GM23248 (cell line): ENCODE measurements around the gene RALGAPB. TPM values are rescaled to one million over a fixed set of nuclear protein-coding genes. Genes with fewer than 3 reads are reported as not detected.
A peak's percentile ranks its signal among the peaks of the same experiment; 100 is the strongest.

Experiments used
- DNase-seq: peaks from one replicate; pipeline ENCODE4 v3.0.0-alpha.2; 2015
- H2AFZ ChIP-seq: fragments of 200-600 bp; sonication (generic); 2 replicates; pipeline ENCODE4 v1.6.1; 2016; ENCODE audit warnings: antibody characterized with exemption
- H3F3A ChIP-seq: fragments of 200-600 bp; sonication (generic); 2 replicates; pipeline ENCODE4 v1.6.1; 2016; ENCODE audit warnings: mild to moderate bottlenecking, antibody characterized with exemption, mixed run types; ENCODE audit not compliant: insufficient read depth
- H3K27ac ChIP-seq: fragments of 200-600 bp; sonication (generic); 2 replicates; pipeline ENCODE4 v1.5.1; 2016; ENCODE audit warnings: mild to moderate bottlenecking
- H3K27me3 ChIP-seq: fragments of 200-600 bp; sonication (generic); replicated peaks from 2 replicates; pipeline ENCODE4 v1.6.1; 2016; ENCODE audit warnings: mild to moderate bottlenecking; ENCODE audit not compliant: insufficient read depth
- H3K36me3 ChIP-seq: fragments of 200-600 bp; sonication (generic); 2 replicates; pipeline ENCODE4 v1.6.1; 2016; ENCODE audit warnings: low read depth, mild to moderate bottlenecking
- H3K4me1 ChIP-seq: fragments of 200-600 bp; sonication (generic); 2 replicates; pipeline ENCODE4 v1.6.1; 2016; ENCODE audit warnings: mild to moderate bottlenecking; ENCODE audit not compliant: insufficient read depth
- H3K4me2 ChIP-seq: fragments of 200-600 bp; sonication (generic); one replicate; pipeline ENCODE4 v1.6.1; 2016; ENCODE audit warnings: mild to moderate bottlenecking; ENCODE audit not compliant: unreplicated experiment
- H3K4me3 ChIP-seq: fragments of 200-600 bp; sonication (generic); 2 replicates; pipeline ENCODE4 v1.5.1; 2016; ENCODE audit warnings: mild to moderate bottlenecking
- H3K79me2 ChIP-seq: fragments of 200-600 bp; sonication (generic); 2 replicates; pipeline ENCODE4 v1.6.1; 2016; ENCODE audit warnings: mild to moderate bottlenecking; ENCODE audit not compliant: insufficient read depth
- H3K9ac ChIP-seq: fragments of 200-600 bp; sonication (generic); 2 replicates; pipeline ENCODE4 v1.6.1; 2016; ENCODE audit warnings: mild to moderate bottlenecking
- H3K9me2 ChIP-seq: fragments of 200-600 bp; sonication (generic); 2 replicates; pipeline ENCODE4 v1.6.1; 2016; ENCODE audit warnings: mixed run types, mild to moderate bottlenecking, moderate library complexity; ENCODE audit not compliant: insufficient read depth
- H3K9me3 ChIP-seq: fragments of 200-600 bp; sonication (generic); one replicate; pipeline ENCODE4 v1.6.1; 2017; ENCODE audit warnings: low read depth
- H4K20me1 ChIP-seq: fragments of 200-600 bp; sonication (generic); 2 replicates; pipeline ENCODE4 v1.6.0; 2016; ENCODE audit not compliant: insufficient read depth
- EZH2 ChIP-seq: fragments of 200-600 bp; sonication (generic); IDR thresholded peaks from 2 replicates; pipeline ENCODE4 v1.6.1; 2018; ENCODE audit warnings: antibody characterized with exemption, mild to moderate bottlenecking; ENCODE audit not compliant: insufficient read depth, poor library complexity, severe bottlenecking
- EZH2phosphoT487 ChIP-seq: fragments of 200-600 bp; sonication (generic); IDR thresholded peaks from 2 replicates; pipeline ENCODE4 v1.6.1; 2018; ENCODE audit warnings: antibody characterized with exemption, moderate library complexity, mild to moderate bottlenecking, low read depth; ENCODE audit not compliant: insufficient read depth
- WGBS, 2 experiments: methylation state at CpG; one replicate each; pipeline ENCODE4 v1.1.6; 2015 to 2017; ENCODE audit warnings: low lambda C conversion rate in 2 of 2, low coverage in 1 of 2; ENCODE audit errors: missing lambda C conversion rate in 2 of 2; 5-methylcytosine and 5-hydroxymethylcytosine counted together
- in situ Hi-C: fragments of 300-500 bp; cut with MboI; formaldehyde crosslinking; loops from 2 replicates; pipeline ENCODE4 v1.15.0; 2020
- polyA plus RNA-seq: library from polyadenylated mRNA; unstranded; fragments of >200 nt; fragmentation: Nextera tagmentation; extraction: Ambion mirVana; gene quantifications from 2 replicates; pipeline ENCODE4 v1.2.1, GENCODE V29; 2016
- total RNA-seq: library from RNA; depleted of rRNA; stranded (reverse); fragments of >200 nt; shearing (Covaris generic); gene quantifications from 2 replicates; pipeline ENCODE4 v1.2.3, GENCODE V29; 2014

Gene RALGAPB
- total and polyA plus RNA-seq, 2 experiments from 2014 or later = 9.8 to 20.2 TPM

- H3K27ac ChIP-seq = no peak overlapping the region
- H3K4me3 ChIP-seq = no peak overlapping the region
- H3K79me2 ChIP-seq = no peaks in the 10 kb centered on the region
- H3F3A ChIP-seq = no peaks in the 10 kb centered on the region
- no peaks in the 10 kb centered on the region for H3K9me2 ChIP-seq
- no peak overlapping the region for H3K9ac ChIP-seq
- peaks cover 8% of the 10 kb centered on the region; the same call in 1 of the 2 replicates for H3K4me1 ChIP-seq
- peaks cover 37% of the 10 kb centered on the region for H3K27me3 ChIP-seq
- no peak overlapping the region for H3K4me2 ChIP-seq
- no peaks in the 10 kb centered on the region for H3K9me3 ChIP-seq
- 45 to 48% methylated on average over 8 to 9 of the region's 9 CpGs for WGBS, 2 experiments
- no peaks in the 10 kb centered on the region for H4K20me1 ChIP-seq
- DNase-seq = no peak
- in situ Hi-C loops = no loop called here
- H2AFZ ChIP-seq = no peak overlapping the region
- H3K36me3 ChIP-seq = no peaks in the 10 kb centered on the region
- TF ChIP-seq EZH2phosphoT487 = no peak
These were observed 126.8 kb downstream of the RALGAPB start for GRCh38 chr20:38599410-38599882.

- Histone ChIP-seq H3F3A (no peaks in the 10 kb centered on the region), H3K9ac (no peak overlapping the region), H3K36me3 (no peaks in the 10 kb centered on the region), H3K9me3 (no peaks in the 10 kb centered on the region), H4K20me1 (no peaks in the 10 kb centered on the region), H3K4me1 (peaks cover 8% of the 10 kb centered on the region; the same call in 1 of the 2 replicates), H3K4me2 (no peak overlapping the region), H3K79me2 (no peaks in the 10 kb centered on the region), H3K27me3 (peaks cover 34% of the 10 kb centered on the region), H3K9me2 (no peaks in the 10 kb centered on the region), H3K4me3 (no peak overlapping the region), H3K27ac (no peak overlapping the region), H2AFZ (no peak overlapping the region)
- TF ChIP-seq EZH2 = no peak
- no peak for TF ChIP-seq EZH2phosphoT487
- 93 to 94% methylated on average over 1 of the region's 1 CpG for WGBS, 2 experiments
- DNase-seq = no peak
- in situ Hi-C loops = no loop called here
These were observed 127.4 kb downstream of the RALGAPB start for GRCh38 chr20:38600057-38600456.

GRCh38 chr20:38601216-38602184, 128.9 kb downstream of the RALGAPB start, which contains the start of gene ARHGAP40:
Gene ARHGAP40, plus strand, starts transcription at chr20:38601809.
- in situ Hi-C loops = no loop called here
- H3K9me2 ChIP-seq = no peaks in the 10 kb centered on the region
- 6 to 7% methylated on average over 34 to 40 of the region's 42 CpGs for WGBS, 2 experiments

GRCh38 chr20:38602185-38602581, 129.5 kb downstream of the RALGAPB start:
- Histone ChIP-seq H3K27me3 (peaks cover 53% of the 10 kb centered on the region), H3K9me2 (no peaks in the 10 kb centered on the region), H2AFZ (no peak overlapping the region), H3F3A (no peaks in the 10 kb centered on the region), H3K36me3 (no peaks in the 10 kb centered on the region), H3K4me3 (no peak overlapping the region), H3K79me2 (no peaks in the 10 kb centered on the region), H3K4me1 (peaks cover 8% of the 10 kb centered on the region; the same call in 1 of the 2 replicates), H3K27ac (no peak overlapping the region), H4K20me1 (no peaks in the 10 kb centered on the region), H3K9me3 (no peaks in the 10 kb centered on the region), H3K4me2 (no peak overlapping the region), H3K9ac (no peak overlapping the region)
- no peak for TF ChIP-seq EZH2phosphoT487
- DNase-seq = no peak
- in situ Hi-C loops = no loop called here
- 50 to 52% methylated on average over 5 of the region's 5 CpGs for WGBS, 2 experiments

More at GRCh38 chr20:38601216-38602184, 128.9 kb downstream of the RALGAPB start, which contains the start of gene ARHGAP40:
- Histone ChIP-seq H3K9ac (no peak within 1 kb of the TSS), H3F3A (no peaks in the 10 kb centered on the region), H3K27ac (no peak within 1 kb of the TSS), H3K4me2 (peak within 1 kb of the TSS; percentile 67), H2AFZ (peak within 1 kb of the TSS; percentile 57; the same call in 1 of the 2 replicates), H3K4me3 (peak within 1 kb of the TSS; percentile 44), H3K27me3 (peaks cover 46% of the 10 kb centered on the region), H3K4me1 (peaks cover 8% of the 10 kb centered on the region; the same call in 1 of the 2 replicates), H3K9me3 (no peaks in the 10 kb centered on the region), H4K20me1 (no peaks in the 10 kb centered on the region), H3K79me2 (no peaks in the 10 kb centered on the region), H3K36me3 (no peaks in the 10 kb centered on the region)
- TF ChIP-seq EZH2 = no peak
- TF ChIP-seq EZH2phosphoT487 = no peak
- peak; percentile 44 for DNase-seq
